Measurements from ENCODE around the gene OPRD1.
"Not testable (repeated sequence)": the region's sequence is repeated elsewhere in the genome, so short reads cannot be mapped to it uniquely, and the experiment has no call there.

Gene OPRD1

DNA sequence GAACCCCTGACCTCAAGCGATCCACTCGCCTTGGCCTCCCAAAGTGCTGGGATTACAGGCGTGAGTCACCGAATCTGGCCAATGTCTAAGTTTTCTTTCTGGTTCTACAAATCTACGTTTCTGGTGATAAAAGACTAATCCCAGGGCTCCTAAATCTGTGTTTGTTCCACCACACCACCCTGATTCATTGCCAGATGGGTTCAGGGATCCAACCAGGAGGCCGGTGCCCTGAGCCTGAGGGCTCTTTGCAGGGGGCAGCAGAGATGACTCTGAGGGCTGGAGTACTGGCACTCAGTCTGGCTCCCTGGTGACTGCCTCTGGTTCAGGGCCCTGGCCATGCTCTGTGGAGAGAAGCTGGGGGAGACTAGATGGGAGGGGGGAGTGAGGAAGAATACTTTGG lies 10.5 kb upstream of the OPRD1 start:
- DNase-seq (ENCODE audit: low read depth), result no peak

DNA sequence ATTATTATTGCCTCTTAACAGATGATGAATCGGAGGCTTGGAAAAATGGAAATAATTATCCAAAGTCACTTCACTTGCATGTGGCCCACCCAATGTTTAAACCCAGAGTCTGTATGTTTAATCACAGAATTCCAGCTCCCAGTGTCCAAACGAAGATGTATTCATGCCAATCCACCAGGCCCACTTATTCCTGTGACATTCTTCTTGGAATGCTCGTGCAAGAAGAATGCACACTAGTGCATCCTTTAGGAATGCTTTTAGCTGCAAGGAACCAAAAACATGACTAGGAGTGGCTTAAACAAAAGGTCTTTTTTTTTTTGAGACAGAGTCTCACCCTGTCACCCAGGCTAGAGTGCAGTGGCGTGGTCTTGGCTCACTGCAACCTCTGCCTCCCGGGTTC lies 8.9 kb upstream of the OPRD1 start:
- no peak for DNase-seq (ENCODE audit: low read depth)

DNA sequence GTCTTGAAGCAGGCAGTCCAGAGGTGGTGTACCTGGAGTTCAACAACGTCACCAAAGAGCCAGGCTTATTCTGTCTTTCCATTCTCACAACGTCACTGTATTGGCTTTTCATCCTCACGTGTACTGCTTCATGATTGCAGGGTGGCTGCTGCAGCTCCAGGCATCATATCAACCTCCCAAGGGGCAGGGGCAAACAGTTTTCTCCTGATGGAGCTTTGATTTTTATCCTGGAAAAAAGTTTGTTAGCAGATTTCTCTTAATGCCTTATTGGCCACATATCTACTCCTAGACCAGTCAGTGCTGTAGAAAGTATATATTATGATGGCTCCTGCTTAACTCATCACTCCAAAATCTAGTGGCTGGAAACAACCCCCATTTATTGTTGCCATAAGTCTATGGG lies 8.3 kb upstream of the OPRD1 start:
- no peak for DNase-seq (ENCODE audit: low read depth)

DNA sequence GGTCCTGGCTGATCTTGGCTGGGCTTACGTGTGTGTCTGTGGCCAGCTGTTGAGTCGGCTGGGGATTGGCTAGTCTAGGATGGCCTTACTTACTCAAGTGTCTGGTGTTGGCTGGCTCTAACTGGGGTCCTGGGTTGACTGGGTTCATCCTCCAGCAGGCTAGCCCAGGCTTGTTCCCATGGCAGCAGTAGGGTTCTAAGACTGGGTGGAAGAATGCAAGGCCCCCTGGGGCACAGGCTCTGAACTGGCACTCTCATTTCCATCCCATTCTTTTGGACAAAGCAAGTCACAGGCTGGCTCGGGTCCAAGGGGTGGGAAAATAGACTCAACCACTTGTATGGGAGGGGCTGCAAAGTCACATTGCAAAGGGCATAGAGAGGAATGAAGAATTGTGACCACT lies 7.9 kb upstream of the OPRD1 start:
- no peak for DNase-seq (ENCODE audit: low read depth)

DNA sequence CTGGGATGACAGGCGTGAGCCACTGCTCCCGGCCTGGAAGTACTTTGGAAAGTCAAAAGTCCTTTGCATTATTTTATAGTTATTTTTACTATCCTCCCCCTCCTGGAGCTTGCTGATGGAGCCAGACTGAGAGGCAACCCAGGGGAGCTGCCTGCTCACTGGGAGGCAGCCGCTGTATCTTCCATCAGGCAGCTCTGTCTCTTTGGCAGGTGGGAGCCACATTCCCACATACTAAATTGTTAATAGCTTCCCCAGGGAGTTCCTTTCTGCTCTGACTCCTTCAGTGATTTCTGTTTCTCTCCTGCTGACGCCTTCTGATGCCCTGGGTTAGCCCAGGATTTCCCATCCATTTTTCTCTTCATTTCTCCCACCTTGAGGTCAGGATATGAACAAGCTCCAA lies 4.9 kb upstream of the OPRD1 start:
- no peak for DNase-seq (ENCODE audit: low read depth)

DNA sequence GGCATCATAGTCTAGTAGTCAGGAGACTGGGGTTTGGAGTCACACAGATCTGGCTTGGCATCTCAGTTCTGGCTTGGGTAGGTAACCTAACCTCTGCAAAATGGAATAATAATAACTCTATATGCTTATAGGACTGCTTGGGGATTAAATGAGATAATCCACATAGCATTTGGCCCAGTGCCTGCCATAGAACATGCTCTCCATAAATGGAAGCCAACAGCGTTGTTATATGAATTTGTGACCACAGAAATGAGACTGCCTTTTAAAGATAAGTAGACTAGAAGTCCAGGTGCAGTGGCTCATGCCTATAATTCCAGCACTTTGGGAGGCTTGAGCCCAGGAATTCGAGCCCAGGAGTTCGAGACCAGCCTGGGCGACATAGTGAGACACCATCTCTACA lies 4.0 kb upstream of the OPRD1 start:
- DNase-seq (ENCODE audit: low read depth), result no peak

DNA sequence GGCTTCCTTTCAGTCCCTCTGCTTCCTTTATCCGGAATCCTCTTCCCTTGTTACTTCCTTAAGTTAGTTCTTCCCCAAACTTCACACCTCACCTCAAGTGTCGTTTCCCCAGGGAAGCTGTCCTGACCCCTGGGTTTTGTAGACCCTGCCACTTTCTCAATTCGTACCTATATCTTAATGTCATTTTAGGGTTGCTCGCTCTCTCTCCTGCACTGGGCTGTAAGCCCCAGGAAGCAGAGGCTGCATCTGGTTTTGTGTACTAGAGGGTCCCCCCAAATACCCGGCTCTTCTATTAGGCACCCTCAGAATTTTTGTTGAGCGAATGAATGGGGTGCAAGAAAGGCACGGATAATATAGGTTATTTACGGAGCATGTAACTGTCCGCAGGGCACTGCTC lies 603 bp upstream of the OPRD1 start:
- DNase-seq (ENCODE audit: low read depth), result no peak

DNA sequence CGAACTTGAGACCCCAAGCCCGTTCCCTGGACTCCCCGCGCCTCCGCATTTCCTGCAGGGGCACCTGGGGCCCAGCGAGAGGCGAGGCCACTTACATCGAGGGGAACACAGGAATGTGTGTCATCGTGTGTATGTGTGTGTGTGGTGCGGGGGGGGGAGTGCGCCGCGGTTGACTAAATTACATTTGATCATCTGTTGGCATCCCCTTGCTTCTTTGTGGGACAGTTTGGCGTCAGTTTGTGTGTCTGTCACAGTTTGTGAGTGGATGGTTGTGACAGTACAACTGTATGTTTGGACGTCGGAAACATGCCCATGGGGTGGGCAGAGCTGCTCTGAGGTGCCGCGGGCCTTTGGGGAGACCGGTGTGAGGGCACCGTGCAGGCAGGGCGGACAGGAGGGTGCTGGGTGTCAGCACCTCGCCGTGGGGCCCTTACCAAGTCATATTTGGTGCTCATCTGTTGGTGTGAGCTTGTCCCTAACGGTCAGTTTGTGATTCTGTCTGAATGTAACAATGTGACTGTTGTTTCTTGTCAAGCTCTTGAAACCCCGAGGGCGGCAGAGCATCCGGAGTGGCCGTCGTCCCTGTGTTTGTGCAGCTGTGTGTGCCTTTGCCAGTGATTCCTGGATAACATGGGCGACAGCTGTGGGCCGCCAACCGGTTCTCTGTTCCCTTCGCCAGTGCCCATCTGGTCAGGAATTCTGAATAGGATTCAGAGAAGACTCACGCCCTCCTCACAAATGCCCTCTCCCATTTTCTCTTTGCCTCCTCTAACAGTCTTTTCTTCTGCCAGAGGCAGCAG lies 899 bp downstream of the OPRD1 start:
- DNase-seq (ENCODE audit: low read depth), result no peak

DNA sequence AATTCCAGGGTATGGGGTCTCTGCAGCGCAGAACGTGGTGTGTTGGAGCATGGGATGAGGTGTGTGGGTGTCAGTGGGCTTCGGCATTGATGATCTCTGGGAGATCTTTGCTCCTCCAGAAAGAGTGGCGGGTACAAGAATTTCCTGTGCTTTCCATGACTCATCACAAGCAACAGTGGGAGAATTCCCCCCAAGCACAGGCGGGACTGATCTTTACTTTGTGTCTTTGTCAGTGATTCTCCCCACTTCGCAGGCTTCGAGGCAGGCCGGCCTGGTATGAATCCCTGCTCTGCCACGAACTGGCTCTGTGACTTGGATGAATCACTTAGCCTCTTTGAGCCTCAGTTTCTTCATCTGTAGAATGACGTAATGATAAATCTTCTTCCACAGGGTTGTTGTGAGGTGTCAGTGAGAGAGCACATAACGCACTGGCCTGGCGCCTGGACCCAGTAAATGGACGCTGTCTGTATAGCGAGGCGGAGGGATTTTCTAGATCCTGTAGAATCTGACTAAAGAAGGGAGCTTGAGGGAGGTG lies 2.0 kb downstream of the OPRD1 start:
- DNase-seq (ENCODE audit: low read depth), result no peak

DNA sequence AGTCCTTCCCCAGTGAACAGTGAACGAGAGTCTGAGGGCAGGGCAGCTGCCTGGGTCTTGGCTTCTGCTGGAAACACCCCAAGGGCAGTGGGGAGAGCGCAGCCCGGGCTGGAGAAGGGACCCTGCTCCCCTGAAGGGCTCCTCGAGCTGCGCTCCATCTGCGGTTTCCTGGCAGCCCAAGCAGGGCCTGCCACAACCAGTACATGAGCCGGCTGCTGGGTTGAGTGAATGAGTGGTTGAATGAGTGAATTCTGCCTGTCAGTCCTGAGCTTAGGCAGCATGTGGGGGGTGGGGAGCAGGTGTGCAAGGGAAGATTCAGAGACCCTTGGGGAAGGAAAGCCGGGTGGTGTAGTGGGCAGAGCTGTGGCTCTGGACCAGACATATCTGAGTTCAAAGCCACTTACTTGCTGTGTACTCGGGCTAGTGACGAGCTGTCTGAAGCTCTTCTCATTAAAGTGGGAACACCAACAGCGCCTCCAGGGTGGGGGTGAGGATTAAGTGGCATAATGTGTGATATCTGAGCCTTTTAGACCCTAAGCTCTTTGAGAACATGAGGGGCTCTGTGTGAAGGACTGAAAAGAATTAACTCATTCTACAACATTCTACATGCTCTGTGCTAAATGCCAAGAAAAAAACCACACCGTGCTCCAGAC lies 3.7 kb downstream of the OPRD1 start:
- DNase-seq (ENCODE audit: low read depth), result no peak

DNA sequence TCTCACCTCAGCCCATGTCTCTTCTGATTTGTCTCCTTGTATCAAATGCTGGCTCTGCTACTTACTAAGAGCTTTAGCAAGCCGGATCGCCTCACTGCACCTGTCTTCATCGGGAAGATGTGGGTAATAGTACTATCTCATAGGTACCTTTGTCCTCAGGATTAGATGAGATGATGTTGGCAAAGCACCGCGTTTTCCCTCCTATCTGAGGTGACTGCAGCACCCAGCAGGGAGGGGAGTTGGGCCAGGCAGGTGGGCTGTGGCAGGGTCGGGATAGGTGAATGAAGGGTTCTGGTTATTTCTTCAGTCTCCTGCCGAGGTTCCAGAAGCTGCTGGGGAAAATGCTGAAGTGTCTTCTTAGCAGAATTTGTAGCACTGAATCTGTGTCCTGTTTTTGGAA lies 5.2 kb downstream of the OPRD1 start:
- no peak for DNase-seq (ENCODE audit: low read depth)

DNA sequence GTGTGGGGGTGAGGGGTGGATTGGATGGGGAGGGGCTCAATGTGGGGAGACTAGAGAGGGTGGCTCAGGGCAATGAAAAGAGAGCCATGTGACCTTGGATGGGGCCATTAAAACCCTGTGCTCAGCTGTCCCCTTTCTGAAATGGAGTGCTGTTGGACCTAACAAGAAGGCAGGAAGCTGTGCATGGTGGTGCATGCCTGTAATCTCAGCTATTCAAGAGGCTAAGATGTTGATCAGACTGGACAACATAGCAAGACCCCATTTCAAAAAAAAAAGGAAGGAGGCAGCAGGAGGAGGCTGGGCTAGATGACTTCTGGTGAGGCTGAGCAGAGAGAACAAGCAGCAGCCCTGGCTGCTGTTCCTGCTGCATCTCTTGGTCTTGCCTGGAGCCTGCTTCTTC lies 7.0 kb downstream of the OPRD1 start:
- DNase-seq (ENCODE audit: low read depth), result no peak

DNA sequence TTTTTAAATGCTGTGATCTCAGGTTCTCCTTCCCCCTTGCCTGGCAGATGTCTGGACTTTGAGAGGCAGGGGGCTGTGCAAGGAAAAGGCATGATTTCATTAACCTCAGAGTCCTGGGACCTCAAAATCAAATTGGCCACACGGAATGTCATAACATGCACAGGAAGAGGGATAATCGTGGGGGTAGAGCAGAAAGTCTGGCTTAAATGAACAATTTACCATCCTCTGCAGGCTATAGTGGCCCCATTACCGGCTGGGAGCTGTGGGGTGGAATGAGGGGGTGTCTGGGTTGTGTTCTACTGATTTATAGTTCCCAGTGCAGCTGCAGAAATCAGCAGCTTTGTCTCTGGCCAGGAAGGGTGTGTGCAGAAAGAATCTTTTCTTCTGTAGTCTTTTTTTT lies 10.8 kb downstream of the OPRD1 start:
- DNase-seq (ENCODE audit: low read depth), result no peak

DNA sequence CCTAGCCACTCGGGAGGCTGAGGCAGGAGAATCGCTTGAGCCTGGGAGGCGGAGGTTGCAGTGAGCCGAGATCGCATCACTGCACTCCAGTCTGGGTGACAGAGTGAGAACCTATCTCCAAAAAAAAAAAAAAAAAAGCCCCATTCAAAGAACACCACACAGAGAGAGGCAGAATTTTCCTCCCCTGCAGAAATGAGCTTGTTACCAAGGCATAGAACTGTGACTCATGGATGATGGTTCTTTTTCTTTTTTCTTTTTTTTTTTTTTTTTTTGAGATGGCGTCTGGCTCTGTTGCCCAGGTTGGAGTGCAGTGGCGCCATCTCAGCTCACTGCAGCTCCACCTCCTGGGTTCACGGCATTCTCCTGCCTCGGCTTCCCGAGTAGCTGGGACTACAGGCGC lies 12.1 kb downstream of the OPRD1 start:
- DNase-seq (ENCODE audit: low read depth), result not testable (repeated sequence)

DNA sequence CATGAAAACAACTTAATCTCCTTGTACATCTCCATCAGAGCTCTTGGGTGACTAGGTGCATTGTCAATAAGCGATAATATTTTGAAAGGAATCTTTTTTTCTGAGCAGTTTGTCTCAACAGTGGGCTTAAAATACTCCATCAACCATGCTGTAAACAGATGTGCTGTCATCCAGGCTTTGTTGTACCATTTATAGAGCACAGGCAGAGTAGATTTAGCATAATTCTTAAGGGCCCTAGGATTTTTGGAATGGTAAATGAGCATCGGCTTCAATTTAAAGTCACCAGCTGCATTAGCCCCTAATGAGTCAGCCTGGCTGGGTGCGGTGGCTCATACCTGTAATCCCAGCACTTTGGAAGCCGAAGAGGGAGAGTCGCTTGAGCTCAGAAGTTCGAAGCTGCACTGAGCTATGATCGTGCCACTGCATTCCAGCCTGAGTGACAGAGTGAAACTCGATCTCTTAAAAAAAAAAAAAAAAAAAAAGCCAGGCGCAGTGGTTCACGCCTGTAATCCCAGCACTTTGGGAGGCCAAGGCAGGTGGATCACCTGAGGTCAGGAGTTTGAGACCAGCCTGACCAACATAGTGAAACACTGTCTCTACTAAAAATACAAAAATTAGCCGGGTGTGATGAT lies 16.4 kb downstream of the OPRD1 start:
- DNase-seq (ENCODE audit: low read depth), result not testable (repeated sequence)

DNA sequence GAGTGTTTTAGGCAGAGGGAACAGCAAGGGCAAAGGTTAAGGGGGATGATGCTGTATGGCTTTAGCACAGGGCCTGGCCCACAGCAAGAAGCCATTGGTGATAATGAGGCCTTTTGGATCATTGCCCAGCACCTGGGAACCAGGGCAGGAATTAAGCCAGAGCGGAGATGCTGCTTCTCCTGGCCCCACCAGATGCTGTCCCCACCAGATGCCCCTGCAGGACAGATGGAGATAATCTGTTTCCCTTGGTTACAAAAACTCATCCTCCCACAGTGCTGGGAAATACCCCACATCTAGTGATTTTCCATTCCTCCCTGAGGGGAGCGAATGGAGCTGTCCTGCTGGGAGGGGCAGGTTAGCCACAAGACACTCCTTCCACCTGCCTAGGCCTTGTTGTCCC lies 18.8 kb downstream of the OPRD1 start:
- no peak for DNase-seq (ENCODE audit: low read depth)

DNA sequence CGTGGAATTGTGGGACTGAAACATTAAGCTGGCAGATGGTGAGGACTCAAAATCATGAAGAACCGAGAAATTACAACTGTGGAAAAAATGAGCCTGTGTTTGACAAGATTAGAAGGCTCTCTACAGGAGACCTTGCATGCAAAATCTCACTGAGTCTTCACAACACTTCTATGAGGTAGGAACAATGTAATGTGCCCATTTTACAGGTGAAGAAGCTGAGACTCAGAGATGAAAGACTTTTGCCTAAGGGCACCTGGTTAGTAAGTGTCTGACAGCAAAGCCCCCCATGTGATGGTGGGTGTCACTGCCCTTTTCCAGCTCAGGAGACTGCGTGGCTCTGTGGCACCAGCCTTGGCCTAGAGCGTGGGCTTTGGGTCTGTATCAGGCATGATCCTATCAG lies 21.0 kb downstream of the OPRD1 start:
- DNase-seq (ENCODE audit: low read depth), result no peak

DNA sequence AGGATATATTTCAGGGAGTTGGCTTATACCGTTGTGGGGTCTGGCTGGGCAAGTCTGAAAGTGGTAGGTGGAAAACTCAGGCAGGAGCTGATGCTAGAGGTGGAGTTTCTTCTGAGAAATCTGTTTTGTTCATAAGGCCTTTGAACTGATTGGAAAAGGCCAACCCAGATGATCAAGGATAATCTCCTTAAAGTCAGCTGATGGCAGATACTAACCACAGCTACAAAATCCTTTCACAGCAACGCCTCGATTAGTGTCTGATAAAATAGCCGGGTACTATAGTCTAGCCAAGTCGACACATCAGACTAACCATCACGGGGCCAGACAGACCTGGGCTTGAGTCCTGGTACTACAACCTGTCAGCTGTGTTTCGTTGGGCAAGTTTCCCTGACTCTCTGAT lies 21.4 kb downstream of the OPRD1 start:
- DNase-seq (ENCODE audit: low read depth), result no peak

DNA sequence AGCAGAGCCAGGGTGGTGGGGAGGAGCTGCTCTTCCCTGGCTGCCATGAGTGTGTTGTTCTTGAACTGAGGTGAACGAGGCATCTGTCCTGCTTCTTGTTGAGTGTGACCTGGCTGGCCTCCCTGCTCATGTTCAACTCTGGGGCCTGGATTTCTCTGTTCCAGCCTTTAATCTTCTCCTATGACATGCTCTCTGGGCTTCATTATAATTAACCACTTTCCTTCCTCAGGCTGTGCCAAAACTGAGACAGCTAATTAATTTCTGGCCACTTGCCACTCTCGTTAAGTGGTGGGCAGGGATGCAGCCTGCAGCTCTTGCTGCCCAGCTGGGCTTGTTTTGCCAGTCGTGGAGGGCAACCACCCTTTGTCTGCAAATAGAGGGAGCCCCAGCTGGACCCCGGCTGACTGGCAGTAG lies 23.3 kb downstream of the OPRD1 start:
- no peak for DNase-seq (ENCODE audit: low read depth)

DNA sequence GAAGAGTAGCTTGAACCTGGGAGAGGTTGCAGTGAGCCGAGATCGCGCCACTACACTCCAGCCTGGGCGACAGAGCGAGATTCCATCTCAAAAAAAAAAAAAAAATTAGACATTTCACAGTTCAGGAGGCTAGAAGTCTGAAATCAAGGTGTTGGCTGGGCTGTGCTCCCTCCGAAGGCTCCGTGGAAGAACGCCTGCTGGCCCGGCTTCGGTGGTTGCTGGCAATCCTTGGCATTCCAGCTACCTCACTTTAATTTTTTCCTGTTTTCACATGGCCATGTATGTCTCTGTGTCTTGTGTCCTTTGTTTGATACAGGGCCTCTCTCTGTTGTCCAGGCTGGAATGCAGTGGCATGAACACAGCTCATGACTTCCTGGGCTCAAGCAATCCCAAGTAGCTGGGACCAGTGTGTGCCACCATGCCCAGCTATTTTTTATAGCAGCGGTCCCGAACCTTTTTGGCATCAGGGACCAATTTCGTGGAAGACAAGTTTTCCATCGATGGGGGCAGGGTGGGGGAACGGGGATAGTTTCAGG lies 24.5 kb downstream of the OPRD1 start:
- no peak for DNase-seq (ENCODE audit: low read depth)

DNA sequence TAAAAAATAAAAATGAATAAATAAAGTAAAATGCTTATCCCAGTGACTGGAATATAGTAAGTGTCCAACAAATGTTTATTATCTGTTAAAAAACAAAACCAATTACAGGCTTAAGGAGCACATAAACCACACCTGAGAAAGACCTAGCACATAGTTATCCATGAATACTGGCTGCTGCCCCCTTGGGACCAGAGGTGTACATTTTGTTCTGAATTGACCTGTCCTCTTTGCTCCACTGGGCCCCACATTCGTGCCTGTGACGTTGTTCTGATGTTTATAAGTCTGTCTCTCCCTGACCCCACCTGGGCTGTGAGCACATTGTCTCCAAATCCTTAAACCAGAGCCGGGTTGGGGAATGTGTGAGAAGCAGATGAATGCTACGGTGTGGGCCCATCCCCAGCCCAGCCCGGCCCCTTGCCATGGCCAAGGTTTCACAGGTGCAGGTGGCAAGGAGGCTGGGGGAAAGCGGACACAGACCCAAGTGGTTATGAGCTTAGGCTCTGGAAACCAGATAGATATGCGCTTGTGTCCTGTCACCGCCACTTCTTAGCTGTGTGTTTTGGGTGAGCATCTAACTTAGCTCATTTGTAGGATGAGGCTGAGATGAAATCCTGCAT lies 29.1 kb downstream of the OPRD1 start:
- no peak for DNase-seq (ENCODE audit: low read depth)

DNA sequence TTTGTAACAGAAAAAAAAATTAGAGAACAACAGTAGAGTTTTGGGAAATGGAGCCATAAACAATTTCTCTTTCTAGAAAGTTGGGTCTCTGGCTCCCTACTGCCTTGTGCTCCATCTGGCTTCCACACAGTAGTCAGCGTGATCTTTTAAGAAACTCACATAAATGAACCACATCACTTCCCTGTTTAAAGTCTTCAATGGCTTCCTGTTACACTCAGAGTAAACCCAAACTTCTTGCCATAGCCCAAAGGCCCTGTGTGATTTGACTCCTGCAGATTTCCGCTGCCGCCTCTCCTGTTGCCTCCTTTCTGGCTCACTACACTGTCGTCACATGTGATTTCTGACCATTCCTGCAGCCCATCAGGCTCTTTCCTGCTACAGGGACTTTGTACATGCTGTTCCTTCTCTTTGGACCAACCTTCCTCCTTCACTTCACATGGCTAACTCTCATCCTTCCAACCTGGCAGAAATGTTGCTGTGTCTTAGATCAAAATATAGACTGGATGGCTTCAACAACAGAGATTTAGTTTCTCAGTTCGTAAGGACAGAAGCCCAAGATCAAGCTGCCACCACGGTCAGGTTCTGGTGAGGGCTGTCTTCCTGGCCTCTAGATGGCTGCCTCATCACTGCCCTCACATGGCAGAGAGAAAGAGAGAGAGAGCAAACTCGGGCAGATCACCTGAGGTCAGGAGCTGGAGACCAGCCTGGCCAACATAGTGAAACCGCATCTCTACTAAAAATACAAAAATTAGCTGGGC lies 34.0 kb downstream of the OPRD1 start:
- DNase-seq (ENCODE audit: low read depth), result no peak
